HCT116 (cell line): ENCODE data around the gene THYN1.

Source experiments
- EZH2phosphoT487 ChIP-seq: fragments of 200-600 bp; IDR thresholded peaks from 2 replicates; pipeline ENCODE4 v1.6.1; 2018; ENCODE audit warnings: antibody characterized with exemption, borderline replicate concordance
- FOSL1 ChIP-seq: IDR thresholded peaks from 2 replicates; pipeline ENCODE4 v1.6.1; 2012; ENCODE audit warnings: low read depth
- POLR2AphosphoS5 ChIP-seq: IDR thresholded peaks from 2 replicates; pipeline ENCODE4 v1.6.1; 2011; ENCODE audit warnings: mild to moderate bottlenecking, low read depth, low read length, moderate library complexity
- RAD21 ChIP-seq: IDR thresholded peaks from 2 replicates; pipeline ENCODE4 v1.6.1; 2012; ENCODE audit warnings: low read depth, mild to moderate bottlenecking
- ZNF274 ChIP-seq: fragments of 200-500 bp; sonication (Bioruptor generic); IDR thresholded peaks from 2 replicates; pipeline ENCODE4 v1.6.1; 2014; ENCODE audit warnings: mild to moderate bottlenecking, low read depth, low read length, inconsistent platforms
- TF ChIP-seq, protein P1 (sequence below), 3 experiments: fragments of 200-600 bp in 1 of 3; sonication (generic) in 1 of 3; IDR thresholded peaks in 2 of 3; conservative IDR thresholded peaks in 1 of 3; 2 replicates each; pipeline ENCODE4 v1.5.1; 2012 to 2017; ENCODE audit warnings: low read depth in 2 of 3, low read length in 2 of 3, antibody characterized with exemption in 1 of 3, borderline replicate concordance in 1 of 3, control low read depth in 1 of 3, mild to moderate bottlenecking in 1 of 3, mixed read lengths in 1 of 3, mixed run types in 1 of 3, moderate library complexity in 1 of 3; ENCODE audit not compliant: insufficient read depth in 1 of 3
- TF ChIP-seq, protein P2 (sequence below): IDR thresholded peaks from 2 replicates; pipeline ENCODE4 v1.6.1; 2012
- TF ChIP-seq, protein P3 (sequence below): IDR thresholded peaks from 2 replicates; pipeline ENCODE4 v1.6.1; 2012; ENCODE audit warnings: low read depth
- TF ChIP-seq, protein P4 (sequence below): IDR thresholded peaks from 2 replicates; pipeline ENCODE4 v1.6.1; 2011; ENCODE audit warnings: mild to moderate bottlenecking, low read length, moderate library complexity; ENCODE audit not compliant: insufficient replicate concordance; ENCODE audit errors: extremely low read depth

DNA sequence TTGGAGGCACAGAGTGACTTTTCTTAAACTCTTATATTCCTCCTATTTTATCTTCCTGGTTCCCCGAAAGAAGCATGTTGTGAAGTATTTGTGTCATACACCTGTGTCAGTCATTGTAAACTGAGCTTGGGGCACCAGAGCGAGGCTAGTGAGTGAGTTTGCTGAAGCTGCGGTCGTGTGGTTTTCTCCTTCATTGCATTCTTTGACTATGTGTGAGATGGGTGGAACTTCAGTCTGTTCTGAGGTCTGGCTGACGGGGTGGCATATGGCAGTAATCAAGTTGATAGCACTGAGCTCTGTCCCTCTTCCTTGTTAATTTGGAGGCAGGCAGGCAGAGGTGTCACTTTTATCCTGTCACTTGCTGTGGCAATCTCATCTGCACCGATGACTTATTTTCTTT, 24.5 kb downstream of the THYN1 start:
- TF ChIP-seq RAD21 (no peak), FOSL1 (no peak), EZH2phosphoT487 (no peak), ZNF274 (no peak), POLR2AphosphoS5 (no peak)
- TF ChIP-seq, protein P1, sequence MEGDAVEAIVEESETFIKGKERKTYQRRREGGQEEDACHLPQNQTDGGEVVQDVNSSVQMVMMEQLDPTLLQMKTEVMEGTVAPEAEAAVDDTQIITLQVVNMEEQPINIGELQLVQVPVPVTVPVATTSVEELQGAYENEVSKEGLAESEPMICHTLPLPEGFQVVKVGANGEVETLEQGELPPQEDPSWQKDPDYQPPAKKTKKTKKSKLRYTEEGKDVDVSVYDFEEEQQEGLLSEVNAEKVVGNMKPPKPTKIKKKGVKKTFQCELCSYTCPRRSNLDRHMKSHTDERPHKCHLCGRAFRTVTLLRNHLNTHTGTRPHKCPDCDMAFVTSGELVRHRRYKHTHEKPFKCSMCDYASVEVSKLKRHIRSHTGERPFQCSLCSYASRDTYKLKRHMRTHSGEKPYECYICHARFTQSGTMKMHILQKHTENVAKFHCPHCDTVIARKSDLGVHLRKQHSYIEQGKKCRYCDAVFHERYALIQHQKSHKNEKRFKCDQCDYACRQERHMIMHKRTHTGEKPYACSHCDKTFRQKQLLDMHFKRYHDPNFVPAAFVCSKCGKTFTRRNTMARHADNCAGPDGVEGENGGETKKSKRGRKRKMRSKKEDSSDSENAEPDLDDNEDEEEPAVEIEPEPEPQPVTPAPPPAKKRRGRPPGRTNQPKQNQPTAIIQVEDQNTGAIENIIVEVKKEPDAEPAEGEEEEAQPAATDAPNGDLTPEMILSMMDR (IDR thresholded peaks at IDR 0.05 in 2 of 3, conservative IDR thresholded peaks at IDR 0.05 in 1 of 3; ENCODE audit: borderline replicate concordance in 1 of 3, insufficient read depth in 1 of 3, low read depth in 2 of 3, low read length in 2 of 3), result no peak
- TF ChIP-seq, protein P2, sequence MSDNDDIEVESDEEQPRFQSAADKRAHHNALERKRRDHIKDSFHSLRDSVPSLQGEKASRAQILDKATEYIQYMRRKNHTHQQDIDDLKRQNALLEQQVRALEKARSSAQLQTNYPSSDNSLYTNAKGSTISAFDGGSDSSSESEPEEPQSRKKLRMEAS, result no peak
- TF ChIP-seq, protein P3, sequence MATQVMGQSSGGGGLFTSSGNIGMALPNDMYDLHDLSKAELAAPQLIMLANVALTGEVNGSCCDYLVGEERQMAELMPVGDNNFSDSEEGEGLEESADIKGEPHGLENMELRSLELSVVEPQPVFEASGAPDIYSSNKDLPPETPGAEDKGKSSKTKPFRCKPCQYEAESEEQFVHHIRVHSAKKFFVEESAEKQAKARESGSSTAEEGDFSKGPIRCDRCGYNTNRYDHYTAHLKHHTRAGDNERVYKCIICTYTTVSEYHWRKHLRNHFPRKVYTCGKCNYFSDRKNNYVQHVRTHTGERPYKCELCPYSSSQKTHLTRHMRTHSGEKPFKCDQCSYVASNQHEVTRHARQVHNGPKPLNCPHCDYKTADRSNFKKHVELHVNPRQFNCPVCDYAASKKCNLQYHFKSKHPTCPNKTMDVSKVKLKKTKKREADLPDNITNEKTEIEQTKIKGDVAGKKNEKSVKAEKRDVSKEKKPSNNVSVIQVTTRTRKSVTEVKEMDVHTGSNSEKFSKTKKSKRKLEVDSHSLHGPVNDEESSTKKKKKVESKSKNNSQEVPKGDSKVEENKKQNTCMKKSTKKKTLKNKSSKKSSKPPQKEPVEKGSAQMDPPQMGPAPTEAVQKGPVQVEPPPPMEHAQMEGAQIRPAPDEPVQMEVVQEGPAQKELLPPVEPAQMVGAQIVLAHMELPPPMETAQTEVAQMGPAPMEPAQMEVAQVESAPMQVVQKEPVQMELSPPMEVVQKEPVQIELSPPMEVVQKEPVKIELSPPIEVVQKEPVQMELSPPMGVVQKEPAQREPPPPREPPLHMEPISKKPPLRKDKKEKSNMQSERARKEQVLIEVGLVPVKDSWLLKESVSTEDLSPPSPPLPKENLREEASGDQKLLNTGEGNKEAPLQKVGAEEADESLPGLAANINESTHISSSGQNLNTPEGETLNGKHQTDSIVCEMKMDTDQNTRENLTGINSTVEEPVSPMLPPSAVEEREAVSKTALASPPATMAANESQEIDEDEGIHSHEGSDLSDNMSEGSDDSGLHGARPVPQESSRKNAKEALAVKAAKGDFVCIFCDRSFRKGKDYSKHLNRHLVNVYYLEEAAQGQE, result no peak
- TF ChIP-seq, protein P4, sequence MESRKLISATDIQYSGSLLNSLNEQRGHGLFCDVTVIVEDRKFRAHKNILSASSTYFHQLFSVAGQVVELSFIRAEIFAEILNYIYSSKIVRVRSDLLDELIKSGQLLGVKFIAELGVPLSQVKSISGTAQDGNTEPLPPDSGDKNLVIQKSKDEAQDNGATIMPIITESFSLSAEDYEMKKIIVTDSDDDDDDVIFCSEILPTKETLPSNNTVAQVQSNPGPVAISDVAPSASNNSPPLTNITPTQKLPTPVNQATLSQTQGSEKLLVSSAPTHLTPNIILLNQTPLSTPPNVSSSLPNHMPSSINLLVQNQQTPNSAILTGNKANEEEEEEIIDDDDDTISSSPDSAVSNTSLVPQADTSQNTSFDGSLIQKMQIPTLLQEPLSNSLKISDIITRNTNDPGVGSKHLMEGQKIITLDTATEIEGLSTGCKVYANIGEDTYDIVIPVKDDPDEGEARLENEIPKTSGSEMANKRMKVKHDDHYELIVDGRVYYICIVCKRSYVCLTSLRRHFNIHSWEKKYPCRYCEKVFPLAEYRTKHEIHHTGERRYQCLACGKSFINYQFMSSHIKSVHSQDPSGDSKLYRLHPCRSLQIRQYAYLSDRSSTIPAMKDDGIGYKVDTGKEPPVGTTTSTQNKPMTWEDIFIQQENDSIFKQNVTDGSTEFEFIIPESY, result no peak
